Ovary (tissue), 3 donors: ENCODE data around the gene GSG1L.

Experiments
- CTCF ChIP-seq, 3 donors: fragments of 450-650 bp in 2 of 3; fragments of 200-600 bp in 1 of 3; IDR thresholded peaks; one replicate each; pipeline versions ENCODE4 v1.5.1 to v1.8.0; 2016 to 2022; ENCODE audit warnings: antibody characterized with exemption in 3 of 3, mild to moderate bottlenecking in 1 of 3
- EP300 ChIP-seq: sonication (generic); formaldehyde crosslinking; IDR thresholded peaks from one replicate; pipeline ENCODE4 v1.6.1; 2017; ENCODE audit warnings: antibody characterized with exemption
- POLR2A ChIP-seq: fragments of 450-650 bp; IDR thresholded peaks from one replicate; pipeline ENCODE4 v1.6.1; 2017; ENCODE audit warnings: antibody characterized with exemption, mild to moderate bottlenecking, moderate library complexity
- donor health status: DM: no; HTN: no; CAD: no.

- TF ChIP-seq CTCF (IDR thresholded peaks at IDR 0.05) (no peak), POLR2A (no peak), EP300 (no peak)
Observed at GRCh38 chr16:27761816-27762215, 301.7 kb downstream of the GSG1L start.
